Mucosa of rectum (tissue), 2 donors: ENCODE measurements around the gene LRRC4.

Experiments used
- H3K27ac ChIP-seq, 2 donors: one replicate each; pipeline ENCODE4 v1.7.0; 2013; ENCODE audit warnings: inconsistent platforms in 2 of 2, low read depth in 2 of 2, low read length in 2 of 2
- H3K27me3 ChIP-seq, 2 donors: one replicate each; pipeline ENCODE4 v1.7.0; 2013; ENCODE audit warnings: low read length in 2 of 2; ENCODE audit not compliant: control insufficient read depth in 2 of 2, insufficient read depth in 2 of 2
- H3K36me3 ChIP-seq, 2 donors: one replicate each; pipeline ENCODE4 v1.7.0; 2013; ENCODE audit warnings: low read length in 2 of 2; ENCODE audit not compliant: control insufficient read depth in 2 of 2, insufficient read depth in 2 of 2
- H3K4me1 ChIP-seq, 2 donors: one replicate each; pipeline ENCODE4 v1.7.0; 2013; ENCODE audit warnings: low read length in 2 of 2, mild to moderate bottlenecking in 1 of 2; ENCODE audit not compliant: control insufficient read depth in 2 of 2, insufficient read depth in 2 of 2
- H3K4me3 ChIP-seq, 2 donors: one replicate each; pipeline ENCODE4 v1.7.0; 2013; ENCODE audit warnings: low read length in 2 of 2
- H3K9ac ChIP-seq, 2 donors: one replicate each; pipeline ENCODE4 v1.7.0; 2013; ENCODE audit warnings: low read length in 2 of 2, low read depth in 1 of 2, mild to moderate bottlenecking in 1 of 2
- H3K9me3 ChIP-seq, 2 donors: one replicate each; pipeline ENCODE4 v1.7.0; 2013; ENCODE audit warnings: low read length in 2 of 2; ENCODE audit not compliant: control insufficient read depth in 2 of 2
- donor health status: healthy.
- donor health status: Normal muscosa, but diverticular disease.

The LRRC4 gene

DNA sequence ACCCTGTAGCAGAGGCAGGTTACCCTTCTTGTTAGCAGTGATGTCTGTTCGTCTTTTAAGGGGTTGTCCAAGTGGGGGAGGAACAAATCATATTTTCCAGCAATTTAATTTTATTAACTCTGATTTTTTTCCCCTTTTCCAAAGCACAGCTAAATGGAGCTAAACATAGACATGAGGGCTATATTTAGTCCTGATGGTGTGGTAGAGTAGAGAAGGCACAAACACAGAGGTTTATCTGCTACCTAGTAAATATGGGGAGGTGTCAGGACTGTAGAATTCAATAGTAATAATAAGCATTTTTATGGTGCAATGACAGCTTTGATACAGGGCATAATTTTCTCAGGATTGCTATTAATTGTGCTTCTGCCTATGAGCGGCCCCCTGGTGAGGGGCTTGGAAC lies 22.5 kb downstream of the LRRC4 start:
- Histone ChIP-seq H3K36me3 (no peaks in the 10 kb centered on the region), H3K9ac (no peak overlapping the region), H3K4me3 (no peak overlapping the region), H3K4me1 (no peaks in the 10 kb centered on the region), H3K27ac (no peak overlapping the region), H3K9me3 (no peaks in the 10 kb centered on the region), H3K27me3 (no peaks in the 10 kb centered on the region)

DNA sequence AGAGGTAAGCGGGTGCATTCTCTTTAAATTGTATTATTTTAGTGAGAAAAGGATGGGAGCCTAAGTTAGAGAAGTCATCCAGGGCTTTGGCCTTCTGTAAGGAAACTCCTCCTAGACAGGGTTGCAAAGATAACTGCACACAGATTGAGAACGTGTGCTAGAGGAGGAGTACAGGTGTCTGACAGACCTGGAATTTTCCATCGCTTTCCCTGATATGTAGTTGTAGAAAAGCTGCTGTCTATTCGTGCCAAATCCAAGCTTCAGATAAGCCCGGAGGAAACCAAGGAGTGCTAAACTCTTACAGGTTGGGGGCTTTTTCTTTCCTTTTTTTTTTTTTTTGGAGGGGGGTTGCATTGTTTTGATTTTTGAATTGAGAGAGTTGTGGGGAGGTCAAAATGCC lies 23.1 kb downstream of the LRRC4 start:
- no peaks in the 10 kb centered on the region for H3K36me3 ChIP-seq

GRCh38 chr7:128007303-128007680 lies 23.9 kb downstream of the LRRC4 start:
- Histone ChIP-seq H3K36me3 (no peaks in the 10 kb centered on the region), H3K4me3 (no peak overlapping the region), H3K9me3 (no peaks in the 10 kb centered on the region), H3K4me1 (no peaks in the 10 kb centered on the region), H3K27ac (no peak overlapping the region), H3K27me3 (no peaks in the 10 kb centered on the region), H3K9ac (no peak overlapping the region)

More for the DNA sequence above, 23.1 kb downstream of the LRRC4 start:
- H3K9ac ChIP-seq, result no peak overlapping the region
- H3K4me1 ChIP-seq, result no peaks in the 10 kb centered on the region
- no peak overlapping the region for H3K27ac ChIP-seq
- H3K9me3 ChIP-seq, result no peaks in the 10 kb centered on the region
- H3K4me3 ChIP-seq, result no peak overlapping the region
- H3K27me3 ChIP-seq, result no peaks in the 10 kb centered on the region

- Histone ChIP-seq H3K36me3 (no peaks in the 10 kb centered on the region), H3K27ac (no peak overlapping the region), H3K27me3 (no peaks in the 10 kb centered on the region), H3K9ac (no peak overlapping the region), H3K4me3 (no peak overlapping the region), H3K9me3 (no peaks in the 10 kb centered on the region), H3K4me1 (no peaks in the 10 kb centered on the region)
These were observed 24.5 kb downstream of the LRRC4 start for GRCh38 chr7:128006550-128007302.

DNA sequence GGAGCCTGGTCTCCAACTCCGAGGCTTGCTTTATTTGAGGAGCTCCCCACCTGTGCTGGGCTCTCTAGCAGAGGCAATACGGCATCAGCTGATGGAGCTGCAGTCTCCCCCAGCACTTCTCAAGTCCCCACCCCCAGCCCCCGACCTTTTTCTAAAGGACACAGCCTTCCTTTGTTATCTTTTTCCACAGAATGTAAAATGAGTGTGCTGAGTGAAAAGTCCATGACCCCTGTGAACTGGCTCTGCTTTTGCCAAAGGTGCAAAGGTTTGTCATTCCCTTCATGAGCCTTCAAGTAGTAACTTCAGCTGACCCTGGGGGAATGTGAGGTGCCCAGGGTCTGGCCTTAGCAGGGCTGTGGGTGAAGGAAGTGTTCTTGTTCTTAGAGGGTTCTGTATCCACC lies 25.5 kb downstream of the LRRC4 start:
- no peak overlapping the region for H3K4me3 ChIP-seq
- no peak overlapping the region for H3K27ac ChIP-seq
- no peak overlapping the region for H3K9ac ChIP-seq
- no peaks in the 10 kb centered on the region for H3K9me3 ChIP-seq
- H3K36me3 ChIP-seq, result no peaks in the 10 kb centered on the region
- H3K27me3 ChIP-seq, result no peaks in the 10 kb centered on the region
- H3K4me1 ChIP-seq, result no peaks in the 10 kb centered on the region

GRCh38 chr7:128005117-128005516 lies 26.1 kb downstream of the LRRC4 start:
- H3K27me3 ChIP-seq, result no peaks in the 10 kb centered on the region
- no peaks in the 10 kb centered on the region for H3K36me3 ChIP-seq
- no peak overlapping the region for H3K9ac ChIP-seq
- H3K4me1 ChIP-seq, result no peaks in the 10 kb centered on the region
- H3K4me3 ChIP-seq, result no peak overlapping the region
- H3K27ac ChIP-seq, result no peak overlapping the region
- H3K9me3 ChIP-seq, result no peaks in the 10 kb centered on the region

DNA sequence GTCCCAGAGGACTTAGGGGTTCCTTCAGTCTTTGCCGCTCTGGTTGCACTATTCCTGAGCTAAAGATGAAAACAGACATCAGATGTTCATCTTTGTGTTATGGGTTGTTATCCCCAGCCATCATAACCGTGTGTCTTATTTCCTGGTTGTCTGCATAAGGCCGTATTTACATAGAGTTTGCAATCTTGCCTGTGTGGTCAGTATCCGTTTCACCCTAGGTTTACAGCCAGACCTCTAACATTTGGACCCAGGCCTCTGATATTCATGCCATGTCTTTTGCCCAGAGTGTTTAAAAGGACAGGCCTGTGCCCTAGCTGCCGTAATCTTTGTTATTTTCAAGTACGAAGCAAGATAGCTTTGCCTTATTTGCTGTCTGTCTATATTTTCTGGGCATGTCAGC lies 26.6 kb downstream of the LRRC4 start:
- H3K4me3 ChIP-seq, result no peak overlapping the region
- H3K4me1 ChIP-seq, result no peaks in the 10 kb centered on the region
- no peak overlapping the region for H3K27ac ChIP-seq
- no peaks in the 10 kb centered on the region for H3K36me3 ChIP-seq
- H3K27me3 ChIP-seq, result no peaks in the 10 kb centered on the region
- no peaks in the 10 kb centered on the region for H3K9me3 ChIP-seq
- no peak overlapping the region for H3K9ac ChIP-seq

- no peaks in the 10 kb centered on the region for H3K9me3 ChIP-seq
- no peaks in the 10 kb centered on the region for H3K4me1 ChIP-seq
- no peaks in the 10 kb centered on the region for H3K36me3 ChIP-seq
- H3K27ac ChIP-seq, result no peak overlapping the region
- H3K4me3 ChIP-seq, result no peak overlapping the region
- no peak overlapping the region for H3K9ac ChIP-seq
- no peaks in the 10 kb centered on the region for H3K27me3 ChIP-seq
These were observed 27.4 kb downstream of the LRRC4 start for GRCh38 chr7:128003787-128004186.

- H3K4me3 ChIP-seq, result no peak overlapping the region
- no peaks in the 10 kb centered on the region for H3K9me3 ChIP-seq
- H3K9ac ChIP-seq, result no peak overlapping the region
- H3K4me1 ChIP-seq, result no peaks in the 10 kb centered on the region
- H3K27me3 ChIP-seq, result no peaks in the 10 kb centered on the region
- H3K36me3 ChIP-seq, result no peaks in the 10 kb centered on the region
- H3K27ac ChIP-seq, result no peak overlapping the region
These were observed 28.1 kb downstream of the LRRC4 start for GRCh38 chr7:128003167-128003566.

DNA sequence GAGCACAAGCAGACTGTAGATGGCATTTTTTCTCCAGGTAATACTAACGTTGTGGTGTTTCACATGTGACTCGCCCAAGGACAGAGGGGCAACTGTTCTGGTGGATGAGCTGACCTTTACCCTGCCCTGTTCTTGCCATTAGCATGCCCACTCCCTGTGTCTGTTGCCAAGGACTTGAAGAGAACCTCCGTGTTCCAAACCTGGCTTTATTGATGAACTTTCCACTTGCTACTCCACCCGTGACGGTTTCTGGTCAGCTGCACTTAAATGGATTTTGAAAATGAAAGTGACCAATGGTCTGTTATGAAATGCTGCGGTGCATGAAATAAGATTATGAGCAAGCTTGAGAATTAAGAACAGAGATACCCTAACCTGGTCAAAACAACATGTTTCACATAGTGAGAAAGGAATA lies 30.4 kb downstream of the LRRC4 start:
- Histone ChIP-seq H3K4me1 (no peaks in the 10 kb centered on the region), H3K36me3 (peaks cover 0 to 3% of the 10 kb centered on the region in 2 donors), H3K9ac (no peak overlapping the region), H3K9me3 (no peaks in the 10 kb centered on the region), H3K27ac (no peak overlapping the region), H3K4me3 (no peak overlapping the region), H3K27me3 (no peaks in the 10 kb centered on the region)
